LNCAP (cell line): ENCODE measurements around the gene RAB37.

ENCODE experiments used
- TF ChIP-seq, protein P1 (sequence below): fragments of 450-650 bp; IDR thresholded peaks from 2 replicates; pipeline ENCODE4 v1.5.1; 2017; ENCODE audit warnings: mild to moderate bottlenecking

Gene RAB37

DNA sequence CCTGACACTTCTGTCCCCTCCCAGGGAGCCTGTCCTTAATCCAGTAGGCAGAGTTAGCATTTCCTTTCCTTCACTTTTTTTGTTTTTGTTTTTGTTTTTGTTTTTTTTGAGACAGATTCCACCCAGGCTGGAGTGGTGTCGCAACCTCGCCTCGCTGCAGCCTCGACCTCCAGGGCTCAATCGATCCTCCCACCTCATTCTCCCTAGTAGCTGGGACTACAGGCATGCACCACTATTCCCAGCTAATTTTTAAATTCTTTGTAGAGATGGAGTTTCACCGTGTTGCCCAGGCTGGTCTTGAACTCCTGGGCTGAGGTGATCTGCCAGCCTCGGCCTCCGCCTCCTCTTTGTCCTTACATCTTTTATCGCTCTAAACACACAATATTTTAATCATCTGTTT is 15.4 kb downstream of the RAB37 start:
- TF ChIP-seq, protein P1, sequence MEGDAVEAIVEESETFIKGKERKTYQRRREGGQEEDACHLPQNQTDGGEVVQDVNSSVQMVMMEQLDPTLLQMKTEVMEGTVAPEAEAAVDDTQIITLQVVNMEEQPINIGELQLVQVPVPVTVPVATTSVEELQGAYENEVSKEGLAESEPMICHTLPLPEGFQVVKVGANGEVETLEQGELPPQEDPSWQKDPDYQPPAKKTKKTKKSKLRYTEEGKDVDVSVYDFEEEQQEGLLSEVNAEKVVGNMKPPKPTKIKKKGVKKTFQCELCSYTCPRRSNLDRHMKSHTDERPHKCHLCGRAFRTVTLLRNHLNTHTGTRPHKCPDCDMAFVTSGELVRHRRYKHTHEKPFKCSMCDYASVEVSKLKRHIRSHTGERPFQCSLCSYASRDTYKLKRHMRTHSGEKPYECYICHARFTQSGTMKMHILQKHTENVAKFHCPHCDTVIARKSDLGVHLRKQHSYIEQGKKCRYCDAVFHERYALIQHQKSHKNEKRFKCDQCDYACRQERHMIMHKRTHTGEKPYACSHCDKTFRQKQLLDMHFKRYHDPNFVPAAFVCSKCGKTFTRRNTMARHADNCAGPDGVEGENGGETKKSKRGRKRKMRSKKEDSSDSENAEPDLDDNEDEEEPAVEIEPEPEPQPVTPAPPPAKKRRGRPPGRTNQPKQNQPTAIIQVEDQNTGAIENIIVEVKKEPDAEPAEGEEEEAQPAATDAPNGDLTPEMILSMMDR, result no peak

DNA sequence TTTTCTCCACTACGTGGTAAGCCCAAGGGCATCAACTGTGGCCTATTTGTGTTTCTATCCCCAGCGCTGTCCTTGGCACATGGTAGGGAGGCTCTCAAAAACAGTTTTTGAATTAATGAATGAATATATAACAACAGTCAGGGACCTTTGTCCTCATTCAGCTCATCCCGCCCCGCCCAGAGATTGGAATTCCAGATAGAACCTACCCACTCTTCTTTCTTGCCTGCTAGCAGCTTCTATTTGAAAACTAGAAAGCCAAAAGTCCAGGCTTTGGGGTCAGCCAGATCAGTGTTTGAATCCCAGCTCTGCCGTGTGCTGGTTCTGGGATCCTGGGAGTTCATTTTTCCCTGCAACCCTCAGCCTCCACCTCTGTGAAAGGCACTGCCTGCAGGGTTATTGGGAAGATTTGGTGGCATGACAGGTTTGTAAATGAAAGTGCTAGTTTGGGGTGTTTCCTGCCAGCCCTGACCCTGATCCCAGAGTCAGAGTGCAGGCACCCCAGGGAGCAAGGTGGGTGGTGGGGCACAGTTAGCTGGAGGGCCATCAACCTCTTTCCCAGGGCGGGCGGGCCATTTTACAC is 15.9 kb downstream of the RAB37 start:
- TF ChIP-seq, protein P1, result no peak

DNA sequence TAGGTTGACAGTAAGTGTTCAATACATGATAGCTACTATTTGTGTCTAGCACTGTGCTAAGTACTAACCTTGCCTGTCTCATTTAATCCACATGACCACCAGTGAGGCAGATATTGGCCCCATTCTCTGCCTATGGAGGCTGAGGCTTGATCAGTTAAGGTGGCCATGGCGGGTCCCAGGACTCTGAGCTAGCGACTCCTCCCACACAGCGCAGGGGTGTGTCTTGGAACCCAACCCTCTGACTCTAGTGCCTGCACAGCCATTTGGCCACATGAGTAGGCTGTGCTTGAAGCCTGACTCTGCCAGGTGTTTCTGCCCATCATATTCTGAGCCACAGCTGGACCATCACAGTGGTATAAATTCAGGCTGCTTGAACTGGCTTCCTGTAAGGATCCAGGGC is 17.8 kb downstream of the RAB37 start:
- TF ChIP-seq, protein P1, result no peak

DNA sequence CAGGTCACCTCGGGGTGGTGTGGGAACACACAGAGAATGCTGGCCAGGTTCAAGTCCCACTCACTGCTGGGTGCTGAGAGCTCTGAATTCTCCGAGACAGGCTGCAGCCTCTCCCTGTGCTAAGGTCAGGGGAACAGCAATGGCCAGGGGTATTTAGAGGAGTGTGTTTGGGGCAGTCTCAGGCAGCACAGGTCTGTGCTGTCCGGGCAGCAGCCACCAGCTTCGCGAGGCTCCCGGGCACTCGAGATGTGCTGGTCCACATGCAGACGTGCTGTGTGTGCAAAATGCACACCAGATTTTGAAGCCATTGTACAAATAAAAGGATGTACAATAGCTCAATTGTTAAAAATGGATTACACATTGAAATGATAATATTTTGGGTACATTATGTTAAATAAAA is 18.5 kb downstream of the RAB37 start:
- TF ChIP-seq, protein P1, result no peak

DNA sequence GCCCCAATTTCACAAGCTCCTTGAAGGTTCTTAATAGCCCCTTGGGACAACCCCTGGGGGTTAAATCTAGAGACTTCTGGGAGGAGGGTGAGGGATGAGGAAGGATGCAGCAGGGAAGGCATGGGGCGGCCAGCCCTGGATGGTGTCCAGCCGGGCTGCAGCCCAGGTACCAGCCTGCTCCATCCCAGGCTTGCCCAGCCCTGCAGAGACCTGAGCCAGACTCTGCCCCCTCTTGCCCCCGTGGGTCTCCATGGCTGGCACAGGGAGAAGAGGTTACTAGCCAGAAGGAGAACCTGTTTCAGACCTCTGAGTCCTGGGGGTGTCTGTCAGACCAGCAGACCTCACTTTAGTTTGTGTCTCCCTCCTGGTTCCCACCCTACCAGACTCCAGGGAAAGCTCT is 19.8 kb downstream of the RAB37 start:
- TF ChIP-seq, protein P1, result no peak

DNA sequence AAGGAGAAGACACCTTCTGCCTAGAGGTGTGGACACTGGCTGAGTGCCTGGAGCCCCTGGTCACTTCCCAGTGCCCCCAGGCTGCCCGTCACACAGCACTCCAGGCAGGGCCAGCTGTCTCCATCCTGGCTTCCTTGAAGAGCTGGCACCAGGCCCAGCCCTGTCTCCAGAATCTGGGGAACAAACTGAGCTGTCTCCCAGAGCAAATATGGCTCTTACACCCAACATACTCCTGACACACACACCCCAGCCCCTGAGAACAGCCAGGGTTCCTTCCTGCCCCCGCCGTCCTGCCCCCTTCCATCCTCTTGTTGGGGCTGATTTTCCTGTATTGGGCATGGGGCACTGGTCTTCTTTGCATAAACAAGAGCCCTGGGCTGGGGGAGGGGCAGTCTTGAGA is 20.4 kb downstream of the RAB37 start:
- TF ChIP-seq, protein P1, result no peak

DNA sequence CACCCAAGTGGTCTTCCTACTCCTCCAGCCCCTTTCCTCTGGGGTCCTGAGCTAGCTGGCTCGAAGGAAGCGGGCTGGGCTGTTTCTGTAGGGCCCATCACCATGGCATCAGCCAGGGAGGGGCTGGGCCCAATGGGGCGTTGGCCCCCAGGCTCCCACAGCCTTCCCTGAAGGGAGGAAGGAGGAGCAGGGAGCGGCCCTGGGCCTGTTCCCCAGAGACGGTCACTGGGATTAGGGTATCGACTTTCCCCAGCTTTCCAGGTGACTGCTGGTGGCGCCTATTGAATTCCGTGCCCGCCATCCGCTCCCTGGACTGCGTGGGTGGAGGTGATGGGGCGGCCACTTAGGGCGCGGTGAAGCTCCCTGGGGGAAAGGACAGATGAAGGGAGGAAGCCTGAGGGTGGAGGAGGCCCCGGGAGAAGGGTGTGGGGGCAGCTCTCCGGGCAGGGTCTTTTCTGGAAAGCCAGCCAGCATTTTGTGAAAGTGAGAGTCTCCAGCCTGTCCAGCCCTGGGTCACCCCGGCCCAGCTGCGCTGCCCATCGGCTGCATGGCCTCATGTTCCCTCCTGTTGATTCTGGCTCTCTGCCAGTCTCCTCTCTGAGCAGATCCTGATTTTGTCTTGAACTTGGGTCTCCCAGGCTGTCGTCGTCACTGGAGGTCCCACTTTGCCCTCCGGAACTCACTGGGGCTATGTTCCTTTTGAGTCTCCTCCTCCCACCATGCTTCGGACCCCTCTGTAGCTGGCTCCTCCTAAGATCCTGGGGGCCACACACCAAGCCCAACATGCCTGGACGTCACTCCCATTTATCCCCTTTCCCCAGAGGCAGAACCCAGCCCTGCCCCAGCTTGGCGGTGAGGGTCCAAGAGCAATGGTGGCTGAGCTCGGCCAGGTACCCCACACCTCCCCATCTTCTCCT is 21.1 kb downstream of the RAB37 start:
- TF ChIP-seq, protein P1, result no peak
